Vagina (tissue), 2 donors: ENCODE data around the gene ANKRD44. TPM values are rescaled to one million over a fixed set of nuclear protein-coding genes. Genes with fewer than 3 reads are reported as not detected.

Experiments used
- DNase-seq, 2 donors: peaks; one replicate each; pipeline ENCODE4 v3.0.0-alpha.2; 2017; ENCODE audit errors: extremely low spot score in 2 of 2
- H3K27ac ChIP-seq: fragments of 200-600 bp; sonication (generic); one replicate; pipeline ENCODE4 v1.5.1; 2019
- H3K27me3 ChIP-seq: fragments of 200-600 bp; sonication (generic); one replicate; pipeline ENCODE4 v1.5.1; 2019
- H3K36me3 ChIP-seq, 2 donors: fragments of 200-600 bp; sonication (generic); one replicate each; pipeline ENCODE4 v1.5.1; 2017 to 2019
- H3K4me1 ChIP-seq: fragments of 200-600 bp; sonication (generic); one replicate; pipeline ENCODE4 v1.5.1; 2019
- H3K4me3 ChIP-seq, 2 donors: fragments of 200-600 bp; sonication (generic); 1 replicate in 1 of 2; 2 replicates in 1 of 2; pipeline ENCODE4 v1.5.1; 2016 to 2019
- H3K9me3 ChIP-seq: fragments of 200-600 bp; sonication (generic); one replicate; pipeline ENCODE4 v1.5.1; 2019
- CTCF ChIP-seq, 3 experiments: fragments of 450-650 bp in 2 of 3; fragments of 200-600 bp in 1 of 3; sonication (generic) in 1 of 3; IDR thresholded peaks; one replicate each; pipeline ENCODE4 v1.5.1; 2017 to 2019; ENCODE audit warnings: antibody characterized with exemption in 3 of 3, mild to moderate bottlenecking in 2 of 3, moderate library complexity in 2 of 3
- POLR2A ChIP-seq, 2 donors: fragments of 450-650 bp; IDR thresholded peaks; one replicate each; pipeline ENCODE4 v1.6.1; 2017; ENCODE audit warnings: antibody characterized with exemption in 2 of 2, mild to moderate bottlenecking in 2 of 2, moderate library complexity in 2 of 2
- POLR2AphosphoS5 ChIP-seq, 2 donors: sonication (generic); formaldehyde crosslinking; IDR thresholded peaks; one replicate each; pipeline ENCODE4 v1.9.0; 2017; ENCODE audit warnings: antibody characterized with exemption in 2 of 2, mild to moderate bottlenecking in 2 of 2, low read depth in 1 of 2; ENCODE audit not compliant: insufficient read depth in 1 of 2
- intact Hi-C: fragments of 100-400 bp; cut with DNase I; formaldehyde crosslinking; loops from one replicate; pipeline ENCODE4 v1.15.1; 2023
- total RNA-seq: library from RNA; depleted of rRNA; stranded (reverse); fragments of >200 nt; gene quantifications from one replicate; pipeline ENCODE4 v1.2.3, GENCODE V29; 2016

ANKRD44 gene
- total RNA-seq, 1 donor from 2014 or later = 46.4 TPM

- TF ChIP-seq POLR2AphosphoS5 (IDR thresholded peaks at IDR 0.05; ENCODE audit: insufficient read depth in 1 of 2, low read depth in 1 of 2) (no peak), POLR2A (IDR thresholded peaks at IDR 0.05) (no peak), CTCF (IDR thresholded peaks at IDR 0.05) (no peak)
- H3K9me3 ChIP-seq = no peaks in the 10 kb centered on the region
- peaks cover 17% of the 10 kb centered on the region for H3K4me1 ChIP-seq
- no peaks in the 10 kb centered on the region for H3K36me3 ChIP-seq
- no peak overlapping the region for H3K27ac ChIP-seq
- H3K4me3 ChIP-seq = no peak overlapping the region
- intact Hi-C loops = no loop called here
- H3K27me3 ChIP-seq = no peaks in the 10 kb centered on the region
- no peak for DNase-seq
Measured at GRCh38 chr2:197248001-197248401, 62.6 kb downstream of the ANKRD44 start.

- no peaks in the 10 kb centered on the region for H3K9me3 ChIP-seq
- peaks cover 15% of the 10 kb centered on the region for H3K4me1 ChIP-seq
- H3K27ac ChIP-seq = no peak overlapping the region
- intact Hi-C loops = no loop called here
- no peak for DNase-seq
- H3K27me3 ChIP-seq = no peaks in the 10 kb centered on the region
- no peak overlapping the region for H3K4me3 ChIP-seq
- TF ChIP-seq CTCF (IDR thresholded peaks at IDR 0.05) (no peak), POLR2AphosphoS5 (IDR thresholded peaks at IDR 0.05; ENCODE audit: insufficient read depth in 1 of 2, low read depth in 1 of 2) (no peak), POLR2A (IDR thresholded peaks at IDR 0.05) (no peak)
- no peaks in the 10 kb centered on the region for H3K36me3 ChIP-seq
Measured at GRCh38 chr2:197247083-197247482, 63.5 kb downstream of the ANKRD44 start.

DNA sequence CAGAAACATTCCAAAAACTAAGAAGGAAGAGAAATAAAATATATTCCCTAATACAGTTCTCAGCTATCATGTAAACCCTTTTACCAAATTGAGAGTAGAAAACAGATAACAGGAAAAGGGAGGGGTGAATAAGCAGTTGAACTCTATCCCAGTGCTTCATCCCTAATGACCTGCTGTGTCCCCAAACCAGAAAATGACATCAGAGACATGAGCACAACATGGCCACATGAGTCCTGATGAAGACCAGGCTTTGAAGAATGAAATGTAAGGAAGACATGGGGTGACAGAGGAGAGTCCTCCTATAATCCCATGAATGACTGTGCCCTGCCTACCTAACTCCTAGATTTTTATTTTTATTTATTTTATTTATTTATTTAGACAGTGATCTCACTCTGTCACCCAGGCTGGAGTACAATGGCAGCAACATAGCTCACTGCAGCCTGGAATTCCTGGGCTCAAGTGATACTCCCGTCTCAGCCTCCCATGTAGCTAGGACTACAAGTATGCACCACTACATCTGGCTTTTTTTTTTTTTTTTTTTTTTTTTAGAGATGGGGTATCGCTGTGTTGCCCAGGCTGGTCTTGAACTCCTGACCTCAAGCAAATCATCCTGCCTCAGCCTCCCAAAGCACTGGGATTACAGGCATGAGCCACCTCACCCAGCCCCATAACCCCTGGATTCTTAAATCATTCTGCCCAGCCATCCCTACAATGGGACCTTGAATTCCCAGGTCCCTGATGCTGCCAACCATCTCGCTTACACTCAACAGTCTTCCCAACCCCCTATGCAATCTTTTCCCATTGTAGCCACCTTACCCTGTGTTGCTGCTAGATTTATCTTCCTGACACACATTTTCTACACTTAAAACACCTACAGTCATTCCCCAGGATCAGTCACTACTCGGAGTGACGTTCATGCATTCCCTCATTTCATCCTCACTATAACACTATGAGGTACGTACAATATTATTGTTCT is 64.5 kb downstream of the ANKRD44 start:
- TF ChIP-seq POLR2AphosphoS5 (IDR thresholded peaks at IDR 0.05; ENCODE audit: insufficient read depth in 1 of 2, low read depth in 1 of 2) (no peak), CTCF (IDR thresholded peaks at IDR 0.05) (no peak), POLR2A (IDR thresholded peaks at IDR 0.05) (no peak)
- no peak overlapping the region for H3K27ac ChIP-seq
- H3K27me3 ChIP-seq = no peaks in the 10 kb centered on the region
- H3K4me1 ChIP-seq = peaks cover 7% of the 10 kb centered on the region
- H3K9me3 ChIP-seq = no peaks in the 10 kb centered on the region
- no peaks in the 10 kb centered on the region for H3K36me3 ChIP-seq
- no peak overlapping the region for H3K4me3 ChIP-seq
- no peak for DNase-seq
- intact Hi-C loops = no loop called here

DNA sequence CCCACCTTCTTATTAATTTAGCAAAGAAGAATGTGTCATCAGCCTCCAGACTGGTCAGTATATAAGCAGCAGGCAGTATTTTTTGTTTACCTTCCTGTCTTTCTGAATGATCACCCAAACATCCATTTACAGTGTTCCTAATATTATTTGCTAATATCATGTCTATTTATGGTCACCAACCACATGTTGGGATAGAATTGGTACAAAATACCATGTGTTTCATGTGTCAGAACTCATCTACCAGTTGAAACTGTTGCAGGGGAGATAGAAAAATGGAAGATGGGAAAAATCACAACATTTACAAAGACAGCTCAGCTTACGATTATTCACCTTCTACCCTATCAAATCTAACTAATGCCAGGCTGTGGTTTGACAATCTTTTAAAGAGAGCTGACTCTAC is 66.2 kb downstream of the ANKRD44 start:
- DNase-seq = no peak
- intact Hi-C loops = no loop called here
- no peaks in the 10 kb centered on the region for H3K27me3 ChIP-seq
- H3K4me3 ChIP-seq = no peak overlapping the region
- TF ChIP-seq POLR2A (IDR thresholded peaks at IDR 0.05) = no peak
- TF ChIP-seq CTCF (IDR thresholded peaks at IDR 0.05) = no peak
- no peak for TF ChIP-seq POLR2AphosphoS5 (IDR thresholded peaks at IDR 0.05; ENCODE audit: insufficient read depth in 1 of 2, low read depth in 1 of 2)
- H3K27ac ChIP-seq = no peak overlapping the region
- peaks cover 20% of the 10 kb centered on the region for H3K4me1 ChIP-seq
- H3K36me3 ChIP-seq = no peaks in the 10 kb centered on the region
- no peaks in the 10 kb centered on the region for H3K9me3 ChIP-seq

GRCh38 chr2:197242719-197243118 is 67.9 kb downstream of the ANKRD44 start:
- intact Hi-C loops = no loop called here
- TF ChIP-seq CTCF (IDR thresholded peaks at IDR 0.05) (no peak), POLR2AphosphoS5 (IDR thresholded peaks at IDR 0.05; ENCODE audit: insufficient read depth in 1 of 2, low read depth in 1 of 2) (no peak), POLR2A (IDR thresholded peaks at IDR 0.05) (no peak)

More at GRCh38 chr2:197242719-197243118, 67.9 kb downstream of the ANKRD44 start:
- Histone ChIP-seq H3K36me3 (no peaks in the 10 kb centered on the region), H3K27me3 (no peaks in the 10 kb centered on the region), H3K27ac (no peak overlapping the region), H3K4me3 (no peak overlapping the region), H3K4me1 (peaks cover 27% of the 10 kb centered on the region), H3K9me3 (no peaks in the 10 kb centered on the region)
- DNase-seq = no peak
